HepG2 (cell line): ENCODE data around the gene ABCG4. TPM values are rescaled to one million over a fixed set of nuclear protein-coding genes. Genes with fewer than 3 reads are reported as not detected.

ENCODE experiments used
- AKNA ChIP-seq: sonication (generic); formaldehyde crosslinking; IDR thresholded peaks from 2 replicates; pipeline ENCODE4 v1.4.0; 2020; ENCODE audit warnings: missing genetic modification reagents, borderline replicate concordance
- DNMT1 ChIP-seq: sonication (generic); formaldehyde crosslinking; IDR thresholded peaks from 2 replicates; pipeline ENCODE4 v1.5.1; 2020; ENCODE audit warnings: mild to moderate bottlenecking, missing genetic modification reagents
- EED ChIP-seq: sonication (generic); formaldehyde crosslinking; IDR thresholded peaks from 2 replicates; pipeline ENCODE4 v1.5.0; 2020; ENCODE audit warnings: mild to moderate bottlenecking, missing genetic modification reagents
- FIP1L1 ChIP-seq: fragments of 200-400 bp; formaldehyde crosslinking; IDR thresholded peaks from 2 replicates; pipeline ENCODE4 v1.6.1; 2018; ENCODE audit warnings: low read depth, mild to moderate bottlenecking, low read length, moderate library complexity, borderline replicate concordance; ENCODE audit not compliant: insufficient read depth
- FOXA1 ChIP-seq, 2 experiments: fragments of 450-650 bp in 1 of 2; sonication (generic) in 1 of 2; formaldehyde crosslinking in 1 of 2; IDR thresholded peaks; 2 replicates each; pipeline versions ENCODE4 v1.4.0 to v1.6.1; 2016 to 2020; ENCODE audit warnings: missing genetic modification reagents in 1 of 2
- HDAC2 ChIP-seq: sonication (generic); formaldehyde crosslinking; IDR thresholded peaks from 2 replicates; pipeline ENCODE4 v1.4.0; 2020; ENCODE audit warnings: missing genetic modification reagents
- MAFG ChIP-seq: sonication (generic); formaldehyde crosslinking; IDR thresholded peaks from 2 replicates; pipeline ENCODE4 v1.5.1; 2020; ENCODE audit warnings: mild to moderate bottlenecking, missing genetic modification reagents
- MLLT10 ChIP-seq: sonication (generic); formaldehyde crosslinking; IDR thresholded peaks from 2 replicates; pipeline ENCODE4 v1.4.0; 2020; ENCODE audit warnings: missing genetic modification reagents
- NR1H2 ChIP-seq: sonication (generic); formaldehyde crosslinking; IDR thresholded peaks from 2 replicates; pipeline ENCODE4 v1.8.1; 2022; ENCODE audit warnings: low read depth, missing genetic modification reagents, borderline replicate concordance
- PRDM4 ChIP-seq: sonication (generic); formaldehyde crosslinking; IDR thresholded peaks from 2 replicates; pipeline ENCODE4 v1.9.0; 2021; ENCODE audit warnings: missing genetic modification reagents, borderline replicate concordance
- RBM22 ChIP-seq: fragments of 200-400 bp; formaldehyde crosslinking; optimal IDR thresholded peaks from 2 replicates; pipeline ENCODE3; 2017; ENCODE audit warnings: mild to moderate bottlenecking, low read length, moderate library complexity
- RCOR2 ChIP-seq: IDR thresholded peaks from 2 replicates; pipeline ENCODE4 v1.6.1; 2016; ENCODE audit warnings: missing biosample characterization, missing genetic modification reagents
- SRSF9 ChIP-seq: fragments of 200-400 bp; formaldehyde crosslinking; IDR thresholded peaks from 2 replicates; pipeline ENCODE4 v1.6.1; 2018; ENCODE audit warnings: borderline replicate concordance, mild to moderate bottlenecking, low read depth, low read length; ENCODE audit not compliant: insufficient read depth, poor library complexity, severe bottlenecking
- ZIK1 ChIP-seq: sonication (generic); formaldehyde crosslinking; IDR thresholded peaks from 2 replicates; pipeline ENCODE4 v1.5.0; 2020; ENCODE audit warnings: mild to moderate bottlenecking, low read depth, missing genetic modification reagents, borderline replicate concordance
- ZNF121 ChIP-seq: sonication (generic); formaldehyde crosslinking; IDR thresholded peaks from 2 replicates; pipeline ENCODE4 v1.5.0; 2020; ENCODE audit warnings: mild to moderate bottlenecking, missing genetic modification reagents
- ZNF232 ChIP-seq: sonication (generic); formaldehyde crosslinking; IDR thresholded peaks from 2 replicates; pipeline ENCODE4 v1.4.0; 2020; ENCODE audit warnings: missing genetic modification reagents, borderline replicate concordance
- ZNF260 ChIP-seq: sonication (generic); formaldehyde crosslinking; IDR thresholded peaks from 2 replicates; pipeline ENCODE4 v1.4.0; 2020; ENCODE audit warnings: missing genetic modification reagents, low read depth, mild to moderate bottlenecking, borderline replicate concordance
- ZNF30 ChIP-seq: sonication (generic); formaldehyde crosslinking; IDR thresholded peaks from 2 replicates; pipeline ENCODE4 v1.5.0; 2020; ENCODE audit warnings: mild to moderate bottlenecking, missing genetic modification reagents
- ZNF331 ChIP-seq: sonication (generic); formaldehyde crosslinking; IDR thresholded peaks from 2 replicates; pipeline ENCODE4 v1.4.0; 2020; ENCODE audit warnings: missing genetic modification reagents
- ZNF354B ChIP-seq: sonication (generic); formaldehyde crosslinking; IDR thresholded peaks from 2 replicates; pipeline ENCODE4 v1.8.0; 2022; ENCODE audit warnings: mild to moderate bottlenecking, missing genetic modification reagents
- ZNF629 ChIP-seq: sonication (generic); formaldehyde crosslinking; conservative IDR thresholded peaks from 2 replicates; pipeline ENCODE4 v1.5.0; 2020; ENCODE audit warnings: missing genetic modification reagents
- ZNF746 ChIP-seq: sonication (generic); formaldehyde crosslinking; IDR thresholded peaks from 2 replicates; pipeline ENCODE4 v1.8.0; 2022; ENCODE audit warnings: mild to moderate bottlenecking, missing genetic modification reagents
- ZSCAN30 ChIP-seq: sonication (generic); formaldehyde crosslinking; IDR thresholded peaks from 2 replicates; pipeline ENCODE4 v1.5.0; 2020; ENCODE audit warnings: mild to moderate bottlenecking, missing genetic modification reagents
- polyA plus RNA-seq, 8 experiments: library from polyadenylated mRNA; depleted of rRNA in 3 of 8; stranded (reverse) in 7 of 8; unstranded in 1 of 8; fragments of >200 nt; fragmentation: Illumina TruSeq in 4 of 8; extraction: Trizol in 4 of 8; gene quantifications; 2 replicates each; pipeline versions ENCODE4 v1.2.1 to v1.2.3, GENCODE V29; 2011 to 2016; ENCODE audit warnings: low read depth in 4 of 8, missing spikeins in 1 of 8, mixed read lengths in 1 of 8; ENCODE audit not compliant: insufficient read depth in 1 of 8
- total RNA-seq, 5 experiments: library from RNA; depleted of rRNA; stranded (reverse); fragments of >200 nt; fragmentation: Illumina TruSeq; extraction: Trizol; gene quantifications; 2 replicates each; pipeline ENCODE4 v1.2.3, GENCODE V29; 2016; ENCODE audit warnings: low read depth in 1 of 5

ABCG4 gene
- total and polyA plus RNA-seq, 2 of the 13 experiments (the other 11 are each of a cell fraction or from before 2014, with no cell fraction given): not detected

GRCh38 chr11:119168471-119169281 is 19.8 kb downstream of the ABCG4 start, which contains the start of gene NLRX1 (continued):
- no peak for TF ChIP-seq AKNA (CRISPR knock-in tag)
- TF ChIP-seq EED: no peak
- TF ChIP-seq ZNF30 (CRISPR knock-in tag): no peak; the same call in 1 of the 2 replicates
- no peak for TF ChIP-seq RBM22
- peak; percentile 27; the same call in 1 of the 2 replicates for TF ChIP-seq DNMT1 (CRISPR knock-in tag)
- TF ChIP-seq MLLT10 (CRISPR knock-in tag): no peak
- peak; percentile 52; the same call in 1 of the 2 replicates for TF ChIP-seq ZNF121 (CRISPR knock-in tag)
- no peak for TF ChIP-seq ZNF354B (CRISPR knock-in tag)
- TF ChIP-seq ZNF746 (CRISPR knock-in tag): 0 out of 2 replicates have a peak, but pooled peaks have one; percentile 21
- TF ChIP-seq ZNF629: peak; percentile 100
- no peak for TF ChIP-seq SRSF9
- TF ChIP-seq ZIK1 (CRISPR knock-in tag): no peak
- no peak for TF ChIP-seq ZSCAN30 (CRISPR knock-in tag)
- 0 out of 2 replicates have a peak, but pooled peaks have one; percentile 11 for TF ChIP-seq ZNF331 (CRISPR knock-in tag)
- TF ChIP-seq ZNF260 (CRISPR knock-in tag): no peak
- peak; percentile 99 for TF ChIP-seq RCOR2
- no peak for TF ChIP-seq PRDM4 (CRISPR knock-in tag)
- peak; percentile 76 for TF ChIP-seq HDAC2 (CRISPR knock-in tag)
- TF ChIP-seq ZNF232 (CRISPR knock-in tag): peak; percentile 39; the same call in 1 of the 2 replicates
- no peak for TF ChIP-seq FOXA1 (IDR thresholded peaks at IDR 0.05)
- TF ChIP-seq FOXA1 (CRISPR knock-in tag; IDR thresholded peaks at IDR 0.05): no peak
- TF ChIP-seq NR1H2: 0 out of 2 replicates have a peak, but pooled peaks have one; percentile 39
- no peak for TF ChIP-seq FIP1L1
- no peak for TF ChIP-seq MAFG (CRISPR knock-in tag)
